ENCODE data around the gene GOLPH3L.
A peak's percentile ranks its signal among the peaks of the same experiment; 100 is the strongest.

- TF ChIP-seq CTCF (IDR thresholded peaks at IDR 0.05) (peak; percentile 57 to 79 (median 59)), POLR2A (IDR thresholded peaks at IDR 0.05) (no peak)
Measured at GRCh38 chr1:150621497-150622302, 75.3 kb downstream of the GOLPH3L start.
